C4-2B (cell line): ENCODE measurements around the gene SSTR1.
A peak's percentile ranks its signal among the peaks of the same experiment; 100 is the strongest.
"Not testable (repeated sequence)": the region's sequence is repeated elsewhere in the genome, so short reads cannot be mapped to it uniquely, and the experiment has no call there.

ENCODE experiments used
- H3K27ac ChIP-seq: fragments of 450-650 bp; 2 replicates; pipeline ENCODE4 v1.5.1; 2017
- ZFX ChIP-seq: fragments of 450-650 bp; IDR thresholded peaks from 2 replicates; pipeline ENCODE4 v1.6.1; 2017
- TF ChIP-seq, protein P1 (sequence below): fragments of 450-650 bp; conservative IDR thresholded peaks from 2 replicates; pipeline ENCODE4 v1.5.1; 2017; ENCODE audit warnings: mild to moderate bottlenecking

Gene SSTR1

DNA sequence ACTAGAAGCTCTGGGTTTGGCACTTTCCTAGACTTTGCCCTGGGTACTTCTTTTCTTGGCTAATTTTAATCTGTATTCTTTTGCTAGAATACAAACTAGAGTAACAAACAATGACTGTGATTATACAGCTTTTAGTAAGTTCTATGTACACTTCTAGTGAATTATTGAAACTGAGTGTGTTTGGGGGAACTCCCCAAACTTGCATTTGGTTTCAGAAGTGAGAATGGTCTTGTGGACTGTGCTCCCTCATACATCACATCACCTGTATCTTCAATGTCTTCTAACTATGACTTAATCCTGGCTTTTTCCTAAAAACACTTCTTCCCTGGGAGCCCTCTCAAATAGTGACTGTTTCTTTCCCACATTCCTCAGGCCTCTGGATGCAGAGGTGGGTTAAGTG is 23.6 kb upstream of the SSTR1 start:
- no peak overlapping the region for H3K27ac ChIP-seq
- no peak for TF ChIP-seq ZFX
- TF ChIP-seq, protein P1, sequence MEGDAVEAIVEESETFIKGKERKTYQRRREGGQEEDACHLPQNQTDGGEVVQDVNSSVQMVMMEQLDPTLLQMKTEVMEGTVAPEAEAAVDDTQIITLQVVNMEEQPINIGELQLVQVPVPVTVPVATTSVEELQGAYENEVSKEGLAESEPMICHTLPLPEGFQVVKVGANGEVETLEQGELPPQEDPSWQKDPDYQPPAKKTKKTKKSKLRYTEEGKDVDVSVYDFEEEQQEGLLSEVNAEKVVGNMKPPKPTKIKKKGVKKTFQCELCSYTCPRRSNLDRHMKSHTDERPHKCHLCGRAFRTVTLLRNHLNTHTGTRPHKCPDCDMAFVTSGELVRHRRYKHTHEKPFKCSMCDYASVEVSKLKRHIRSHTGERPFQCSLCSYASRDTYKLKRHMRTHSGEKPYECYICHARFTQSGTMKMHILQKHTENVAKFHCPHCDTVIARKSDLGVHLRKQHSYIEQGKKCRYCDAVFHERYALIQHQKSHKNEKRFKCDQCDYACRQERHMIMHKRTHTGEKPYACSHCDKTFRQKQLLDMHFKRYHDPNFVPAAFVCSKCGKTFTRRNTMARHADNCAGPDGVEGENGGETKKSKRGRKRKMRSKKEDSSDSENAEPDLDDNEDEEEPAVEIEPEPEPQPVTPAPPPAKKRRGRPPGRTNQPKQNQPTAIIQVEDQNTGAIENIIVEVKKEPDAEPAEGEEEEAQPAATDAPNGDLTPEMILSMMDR, result no peak

DNA sequence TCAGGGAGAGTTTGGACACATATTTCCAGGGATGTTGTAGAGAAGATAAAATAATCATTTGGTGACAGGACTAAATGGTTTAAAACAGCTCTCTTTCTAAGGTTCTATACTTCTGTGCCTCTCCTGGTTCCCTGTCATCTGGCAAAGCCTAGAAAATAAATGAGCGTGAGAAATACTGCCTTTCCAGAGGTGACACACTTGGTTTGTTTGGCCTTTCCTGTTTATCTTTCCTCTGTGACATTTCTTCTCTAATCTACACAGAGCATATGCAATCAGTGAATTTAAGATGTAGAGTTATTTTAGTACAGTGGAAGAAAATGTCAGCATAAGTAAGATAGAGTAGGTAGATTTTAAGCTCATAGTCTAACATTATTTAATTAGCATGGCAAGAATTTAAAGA is 22.0 kb upstream of the SSTR1 start:
- no peak overlapping the region for H3K27ac ChIP-seq
- TF ChIP-seq ZFX, result no peak
- TF ChIP-seq, protein P1, result no peak

DNA sequence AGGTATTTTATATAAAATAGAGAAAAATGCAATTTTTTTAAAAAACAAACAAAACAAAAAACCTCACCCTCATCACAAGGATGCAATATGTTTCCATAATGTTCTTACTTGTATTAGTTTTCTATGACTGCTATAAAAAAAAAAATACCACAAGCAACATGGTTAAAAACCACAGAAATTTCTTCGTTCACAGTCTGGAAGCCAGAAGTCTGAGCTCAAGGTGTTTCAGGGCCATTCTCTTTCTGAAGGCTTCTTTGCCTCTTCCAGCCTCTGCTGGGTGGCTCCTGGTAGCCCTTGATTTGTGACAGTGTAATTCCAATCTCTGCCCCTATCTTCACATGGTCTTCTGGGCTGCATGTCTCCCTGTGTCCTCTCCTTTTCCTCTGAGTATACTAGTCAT is 21.5 kb upstream of the SSTR1 start:
- no peak overlapping the region for H3K27ac ChIP-seq
- TF ChIP-seq, protein P1, result no peak
- no peak for TF ChIP-seq ZFX

DNA sequence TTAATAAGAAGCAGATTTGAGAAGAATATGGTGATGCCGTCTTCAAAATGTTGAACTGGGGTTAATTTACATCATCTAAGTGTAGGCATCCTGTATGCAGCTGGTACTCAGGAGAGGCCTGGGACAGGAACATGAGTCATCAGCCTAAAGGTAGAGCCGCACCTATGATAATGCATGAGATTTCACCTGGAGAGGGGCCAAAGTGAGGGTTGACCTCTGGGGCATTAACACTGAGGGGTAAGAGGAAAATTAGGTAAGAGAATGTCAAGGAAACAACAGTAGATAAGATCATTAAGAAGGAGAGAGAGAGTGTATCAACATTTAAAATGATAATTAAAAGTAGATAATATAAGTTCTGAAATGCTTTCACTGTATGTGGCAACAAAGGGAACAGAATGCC is 20.2 kb upstream of the SSTR1 start:
- no peak for TF ChIP-seq ZFX
- TF ChIP-seq, protein P1, result no peak
- no peak overlapping the region for H3K27ac ChIP-seq

DNA sequence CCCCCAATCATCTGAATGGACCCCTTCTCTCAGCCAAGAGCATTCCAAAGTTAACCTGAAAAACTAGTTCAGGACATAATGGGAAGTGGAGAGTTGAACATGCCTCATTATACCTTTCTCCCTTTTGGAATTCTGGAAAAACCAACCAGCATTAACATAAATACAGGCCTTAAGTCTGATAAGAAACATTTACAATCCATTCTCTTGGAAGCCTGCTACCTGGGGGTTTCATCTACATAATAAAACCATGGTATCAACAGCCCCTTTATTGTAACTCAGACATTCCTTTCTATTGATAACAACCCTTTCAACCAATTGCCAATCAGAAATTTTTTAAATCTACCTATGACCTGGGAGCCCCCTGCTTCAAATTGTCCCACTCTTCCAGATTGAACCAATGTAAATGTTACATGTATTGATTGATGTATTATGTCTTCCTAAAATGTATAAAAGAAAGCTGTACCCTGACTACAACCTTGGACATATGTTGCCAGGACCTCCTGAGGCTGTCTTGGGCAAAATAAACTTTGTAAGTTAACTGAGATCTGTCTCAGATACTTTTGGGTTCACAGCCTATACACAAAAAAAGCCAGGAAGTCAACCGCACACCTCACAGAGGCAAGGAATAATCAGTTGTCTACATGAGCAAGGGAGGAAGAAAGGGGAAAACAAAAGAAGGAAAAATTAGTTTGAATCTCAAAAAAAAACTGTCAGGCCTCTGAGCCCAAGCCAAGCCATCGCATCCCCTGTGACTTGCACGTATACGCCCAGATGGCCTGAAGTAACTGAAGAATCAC is 17.6 kb upstream of the SSTR1 start:
- no peak overlapping the region for H3K27ac ChIP-seq

DNA sequence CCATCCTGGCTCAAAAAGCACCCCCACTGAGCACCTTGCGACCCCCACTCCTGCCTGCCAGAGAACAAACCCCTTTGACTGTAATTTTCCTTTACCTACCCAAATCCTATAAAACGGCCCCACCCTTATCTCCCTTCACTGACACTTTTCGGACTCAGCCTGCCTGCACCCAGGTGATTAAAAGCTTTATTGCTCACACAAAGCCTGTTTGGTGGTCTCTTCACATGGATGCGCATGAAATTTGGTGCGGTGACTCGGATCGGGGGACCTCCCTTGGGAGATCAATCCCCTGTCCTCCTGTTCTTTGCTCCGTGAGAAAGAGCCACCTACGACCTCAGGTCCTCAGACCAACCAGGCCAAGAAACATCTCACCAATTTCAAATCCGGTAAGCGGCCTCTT is 16.9 kb upstream of the SSTR1 start:
- H3K27ac ChIP-seq, result not testable (repeated sequence)

More for the DNA sequence above, 17.6 kb upstream of the SSTR1 start:
- TF ChIP-seq ZFX, result no peak
- TF ChIP-seq, protein P1, result no peak

DNA sequence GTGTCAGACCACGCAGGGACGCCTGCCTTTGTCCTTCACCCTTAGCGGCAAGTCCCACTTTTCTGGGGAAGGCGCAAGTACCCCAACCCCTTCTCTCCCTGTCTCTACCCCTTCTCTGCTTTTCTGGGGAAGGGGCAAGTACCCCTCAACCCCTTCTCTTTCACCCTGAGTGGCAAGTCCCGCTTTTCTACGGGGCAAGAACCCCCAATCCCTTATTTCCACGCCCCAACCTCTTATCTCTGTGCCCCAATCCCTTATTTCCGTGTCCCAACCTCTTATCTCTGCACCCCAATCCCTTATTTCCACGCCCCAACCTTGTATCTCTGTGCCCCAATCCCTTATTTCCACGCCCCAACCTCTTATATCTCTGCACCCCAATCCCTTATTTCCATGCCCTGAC is 16.2 kb upstream of the SSTR1 start:
- not testable (repeated sequence) for H3K27ac ChIP-seq

DNA sequence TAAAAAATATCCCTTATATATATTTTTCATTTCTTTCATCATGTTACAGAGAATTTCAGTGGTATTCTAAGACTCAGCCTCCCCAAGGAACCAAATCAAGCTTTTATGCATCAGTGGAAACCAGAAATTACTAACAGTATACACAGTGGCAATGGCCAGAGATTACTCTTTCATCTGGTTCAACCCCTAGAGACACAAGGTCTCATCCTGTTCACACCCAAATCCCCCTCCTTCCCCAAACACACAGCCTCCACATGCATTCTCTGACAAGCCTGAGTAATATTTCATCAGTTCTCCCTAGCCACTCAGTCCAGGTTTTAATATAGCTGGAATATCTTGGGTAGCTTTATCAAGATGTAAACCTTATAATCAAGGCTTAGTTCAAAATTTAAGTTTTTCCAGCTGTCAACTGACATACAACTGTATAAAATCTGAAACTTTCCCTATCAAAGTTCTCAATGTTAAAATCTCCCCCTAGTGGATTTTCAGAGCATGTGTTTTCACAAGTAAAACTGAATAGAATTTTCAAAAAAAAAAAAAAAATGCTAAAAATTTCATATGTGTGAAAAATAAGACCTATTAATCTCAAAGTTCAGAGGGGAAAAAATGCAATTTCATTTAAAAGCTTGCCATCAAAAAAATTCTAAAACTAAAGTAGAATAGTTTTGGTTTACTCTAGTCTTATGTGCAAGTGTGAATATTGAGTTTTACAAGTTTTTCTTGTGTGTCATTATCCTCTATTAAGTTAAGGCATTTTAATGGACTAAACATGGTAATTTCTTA is 10.5 kb upstream of the SSTR1 start:
- TF ChIP-seq, protein P1, result peak; percentile 76
- no peak for TF ChIP-seq ZFX
- H3K27ac ChIP-seq, result no peak overlapping the region
